Endothelial cell of umbilical vein (primary cell): Measurements from ENCODE around the gene CFAP73. TPM values are rescaled to one million over a fixed set of nuclear protein-coding genes. Genes with fewer than 3 reads are reported as not detected.

ENCODE experiments used
- BruUV-seq: library from RNA; stranded (reverse); fragments of 400-500 nt; replicated peaks from 2 replicates; lab custom pipeline; 2021; lab: Mats Ljungman, UMichigan
- CTCF ChIA-PET: fragments of 300-600, 350-600 bp; sonication (Branson Sonifier 250); formaldehyde crosslinking; loops from one replicate; lab custom pipeline; 2021; ENCODE audit warnings: antibody characterized with exemption, inconsistent platforms; lab: Charles Lee
- POLR2A ChIA-PET: fragments of 300-600, 350-600 bp; sonication (Branson Sonifier 250); formaldehyde crosslinking; loops from one replicate; lab custom pipeline; 2021; ENCODE audit warnings: antibody characterized with exemption, inconsistent platforms; lab: Charles Lee
- DNase-seq: peaks from one replicate; pipeline ENCODE4 v3.0.0-alpha.2; 2011; ENCODE audit warnings: low read depth, low spot score
- FAIRE-seq: peaks from 2 replicates; lab custom pipeline; 2011; peaks lifted over from hg19 to GRCh38; lab: Jason Lieb, UNC
- H2AFZ ChIP-seq: 2 replicates; pipeline ENCODE4 v1.6.0; 2012; ENCODE audit warnings: low read depth, low read length, control low read depth, inconsistent platforms
- H3K27ac ChIP-seq: 2 replicates; pipeline ENCODE4 v1.5.1; 2011; ENCODE audit warnings: low read depth, mild to moderate bottlenecking, control low read depth, low read length, moderate library complexity; ENCODE audit not compliant: insufficient read depth
- H3K27me3 ChIP-seq, 2 experiments: 2 replicates each; pipeline versions ENCODE4 v1.6.0 to v1.6.1; 2011; ENCODE audit warnings: low read length in 2 of 2, mixed read lengths in 1 of 2; ENCODE audit not compliant: control insufficient read depth in 2 of 2, insufficient read depth in 2 of 2
- H3K36me3 ChIP-seq, 2 experiments: 2 replicates in 1 of 2; 3 replicates in 1 of 2; pipeline ENCODE4 v1.5.1; 2011; ENCODE audit warnings: low read length in 2 of 2, mild to moderate bottlenecking in 1 of 2, moderate library complexity in 1 of 2; ENCODE audit not compliant: control insufficient read depth in 2 of 2, insufficient read depth in 2 of 2; ENCODE audit errors: extremely low read depth in 1 of 2
- H3K4me1 ChIP-seq: 3 replicates; pipeline ENCODE4 v1.5.1; 2011; ENCODE audit warnings: mild to moderate bottlenecking, low read length; ENCODE audit not compliant: control insufficient read depth, insufficient read depth; ENCODE audit errors: extremely low read depth
- H3K4me2 ChIP-seq: 2 replicates; pipeline ENCODE4 v1.6.1; 2011; ENCODE audit warnings: low read length, control low read depth, mixed read lengths; ENCODE audit not compliant: insufficient read depth
- H3K4me3 ChIP-seq, 3 experiments: fragments of 200-600 bp in 1 of 3; sonication (generic), shearing (Covaris generic) in 1 of 3; replicated peaks in 1 of 3; 2 replicates each; pipeline ENCODE4 v1.5.1; 2011 to 2016; ENCODE audit warnings: control low read depth in 3 of 3, low read length in 3 of 3, mild to moderate bottlenecking in 2 of 3, inconsistent platforms in 1 of 3, low read depth in 1 of 3, moderate library complexity in 1 of 3; ENCODE audit not compliant: insufficient read depth in 1 of 3
- H3K79me2 ChIP-seq: 2 replicates; pipeline ENCODE4 v1.6.0; 2012; ENCODE audit warnings: low read length, inconsistent platforms; ENCODE audit not compliant: control insufficient read depth, insufficient read depth
- H3K9ac ChIP-seq: replicated peaks from 2 replicates; pipeline ENCODE3; 2011; ENCODE audit warnings: low read length, control low read depth; ENCODE audit not compliant: insufficient read depth; ENCODE audit errors: extremely low read depth
- H3K9me1 ChIP-seq: replicated peaks from 3 replicates; pipeline ENCODE4 v1.6.0; 2011; ENCODE audit warnings: mild to moderate bottlenecking, low read length; ENCODE audit not compliant: control insufficient read depth, insufficient read depth; ENCODE audit errors: extremely low read depth
- H3K9me3 ChIP-seq: replicated peaks from 2 replicates; pipeline ENCODE4 v1.5.1; 2012; ENCODE audit warnings: low read length, inconsistent platforms; ENCODE audit not compliant: control insufficient read depth, insufficient read depth
- H4K20me1 ChIP-seq: replicated peaks from 2 replicates; pipeline ENCODE3; 2011; ENCODE audit warnings: mild to moderate bottlenecking, low read length; ENCODE audit not compliant: control insufficient read depth, insufficient read depth; ENCODE audit errors: extremely low read depth
- EZH2 ChIP-seq: IDR thresholded peaks from 2 replicates; pipeline ENCODE4 v1.6.1; 2012; ENCODE audit warnings: borderline replicate concordance, low read depth, mild to moderate bottlenecking, moderate library complexity, low read length, inconsistent platforms; ENCODE audit not compliant: severe bottlenecking
- FOS ChIP-seq: IDR thresholded peaks from 2 replicates; pipeline ENCODE4 v1.6.1; 2011; ENCODE audit warnings: mild to moderate bottlenecking, low read length, moderate library complexity, borderline replicate concordance; ENCODE audit not compliant: insufficient read depth
- JUN ChIP-seq: IDR thresholded peaks from 2 replicates; pipeline ENCODE4 v1.6.1; 2011; ENCODE audit warnings: borderline replicate concordance, low read depth; ENCODE audit not compliant: insufficient read length, insufficient read depth
- MYC ChIP-seq: IDR thresholded peaks from one replicate; pipeline ENCODE4 v1.6.1; 2011; ENCODE audit warnings: mild to moderate bottlenecking, low read depth, low read length
- POLR2A ChIP-seq: IDR thresholded peaks from 2 replicates; pipeline ENCODE4 v1.6.1; 2012; ENCODE audit warnings: low read depth, mild to moderate bottlenecking, control low read depth, low read length
- dilution Hi-C: fragments of 300-500 bp; cut with MboI; formaldehyde crosslinking; loops from one replicate; pipeline ENCODE4 v1.15.0; 2019; ENCODE audit warnings: low sequenced_read_pairs; ENCODE audit not compliant: extremely low pct_ligation_motif_present
- intact Hi-C: fragments of 100-400 bp; cut with micrococcal nuclease; formaldehyde crosslinking; loops from one replicate; pipeline ENCODE4 v1.10.0; 2022
- polyA plus RNA-seq, 4 experiments: library from polyadenylated mRNA; depleted of rRNA in 3 of 4; stranded (reverse) in 3 of 4; unstranded in 1 of 4; fragments of >200 nt; gene quantifications; 2 replicates each; pipeline versions ENCODE4 v1.2.1 to v1.2.3, GENCODE V29; 2011 to 2012; ENCODE audit warnings: missing spikeins in 1 of 4
- total RNA-seq: library from RNA; stranded (reverse); gene quantifications from 2 replicates; pipeline ENCODE4 v1.2.3, GENCODE V29; 2021
- TF ChIP-seq, protein P1 (sequence below): IDR thresholded peaks from 2 replicates; pipeline ENCODE4 v1.6.1; 2011; ENCODE audit not compliant: insufficient read depth, insufficient read length
- TF ChIP-seq, protein P2 (sequence below), 2 donors: IDR thresholded peaks; 1 replicate in 1 of 2; 2 replicates in 1 of 2; pipeline ENCODE4 v1.5.1; 2011; ENCODE audit warnings: low read length in 2 of 2, mild to moderate bottlenecking in 2 of 2, moderate library complexity in 2 of 2, control low read depth in 1 of 2, inconsistent platforms in 1 of 2, low read depth in 1 of 2; ENCODE audit not compliant: insufficient read depth in 1 of 2; ENCODE audit errors: extremely low read depth in 1 of 2

CFAP73 gene
- total and polyA plus RNA-seq, 2 donors (not counting 3 experiments of a cell fraction or from before 2014, with no cell fraction given) = not detected

DNA sequence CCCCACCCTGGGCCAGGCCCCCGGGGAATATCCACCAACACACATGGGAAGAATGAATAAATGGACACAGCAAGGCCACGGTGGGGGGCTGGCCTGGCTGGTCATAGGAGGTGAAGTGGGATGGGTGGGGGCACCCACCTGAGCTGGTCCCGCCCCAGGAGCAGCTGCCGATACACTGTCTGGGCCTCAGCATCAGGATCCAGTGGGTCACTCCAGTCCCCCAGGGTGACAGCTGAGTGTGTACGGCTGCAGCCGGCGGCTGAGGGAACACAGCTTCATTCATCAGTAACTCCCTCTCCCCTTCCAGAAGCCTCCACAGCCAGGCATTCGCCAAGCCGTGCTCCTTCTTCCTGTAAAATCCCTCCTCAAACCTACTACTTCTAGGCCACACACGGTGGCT lies 47.8 kb upstream of the CFAP73 start:
- Histone ChIP-seq H3K27ac (no peak overlapping the region), H3K4me3 (no peak overlapping the region), H3K9ac (no peak overlapping the region), H3K9me1 (no peaks in the 10 kb centered on the region), H3K36me3 (no peaks in the 10 kb centered on the region), H3K4me2 (no peak overlapping the region), H4K20me1 (no peaks in the 10 kb centered on the region), H2AFZ (no peak overlapping the region), H3K27me3 (peaks cover 0 to 2% of the 10 kb centered on the region in 2 experiments), H3K79me2 (no peaks in the 10 kb centered on the region), H3K4me1 (no peaks in the 10 kb centered on the region), H3K9me3 (no peaks in the 10 kb centered on the region)
- CTCF ChIA-PET = interaction anchor here (7.1 kb wide), 1 partner anchor 109 kb away, joined by 99 read pairs; no protein-coding TSS in a partner anchor
- FAIRE-seq (no peak), DNase-seq (no peak)
- no peak for TF ChIP-seq MYC
- TF ChIP-seq, protein P1, sequence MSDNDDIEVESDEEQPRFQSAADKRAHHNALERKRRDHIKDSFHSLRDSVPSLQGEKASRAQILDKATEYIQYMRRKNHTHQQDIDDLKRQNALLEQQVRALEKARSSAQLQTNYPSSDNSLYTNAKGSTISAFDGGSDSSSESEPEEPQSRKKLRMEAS = no peak
- TF ChIP-seq, protein P2, sequence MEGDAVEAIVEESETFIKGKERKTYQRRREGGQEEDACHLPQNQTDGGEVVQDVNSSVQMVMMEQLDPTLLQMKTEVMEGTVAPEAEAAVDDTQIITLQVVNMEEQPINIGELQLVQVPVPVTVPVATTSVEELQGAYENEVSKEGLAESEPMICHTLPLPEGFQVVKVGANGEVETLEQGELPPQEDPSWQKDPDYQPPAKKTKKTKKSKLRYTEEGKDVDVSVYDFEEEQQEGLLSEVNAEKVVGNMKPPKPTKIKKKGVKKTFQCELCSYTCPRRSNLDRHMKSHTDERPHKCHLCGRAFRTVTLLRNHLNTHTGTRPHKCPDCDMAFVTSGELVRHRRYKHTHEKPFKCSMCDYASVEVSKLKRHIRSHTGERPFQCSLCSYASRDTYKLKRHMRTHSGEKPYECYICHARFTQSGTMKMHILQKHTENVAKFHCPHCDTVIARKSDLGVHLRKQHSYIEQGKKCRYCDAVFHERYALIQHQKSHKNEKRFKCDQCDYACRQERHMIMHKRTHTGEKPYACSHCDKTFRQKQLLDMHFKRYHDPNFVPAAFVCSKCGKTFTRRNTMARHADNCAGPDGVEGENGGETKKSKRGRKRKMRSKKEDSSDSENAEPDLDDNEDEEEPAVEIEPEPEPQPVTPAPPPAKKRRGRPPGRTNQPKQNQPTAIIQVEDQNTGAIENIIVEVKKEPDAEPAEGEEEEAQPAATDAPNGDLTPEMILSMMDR (IDR thresholded peaks at IDR 0.05; ENCODE audit: extremely low read depth in 1 of 2, insufficient read depth in 1 of 2, low read depth in 1 of 2, low read length in 2 of 2) = no peak
- TF ChIP-seq JUN = no peak
- no peak for TF ChIP-seq EZH2
- no peak for TF ChIP-seq FOS
- TF ChIP-seq POLR2A = no peak
- intact Hi-C loops (no loop called here), dilution Hi-C loops (no loop called here)
- POLR2A ChIA-PET = no interaction called here
- BruUV-seq = no TSS peak
